Measurements from ENCODE around the gene CPSF4L. TPM values are rescaled to one million over a fixed set of nuclear protein-coding genes. Genes with fewer than 3 reads are reported as not detected.

Gene CPSF4L
- total RNA-seq, 1 donor from 2014 or later, result not detected

- Histone ChIP-seq H3F3A (ENCODE audit: low read depth) (peaks cover 33% of the 10 kb centered on the region), H3K36me3 (no peaks in the 10 kb centered on the region), H3K9ac (no peak overlapping the region), H3K79me2 (ENCODE audit: low read depth) (peaks cover 66% of the 10 kb centered on the region), H3K27me3 (peaks cover 10% of the 10 kb centered on the region), H3K9me3 (ENCODE audit: low read depth) (no peaks in the 10 kb centered on the region), H3K4me3 (no peak overlapping the region), H3K4me2 (no peak overlapping the region), H3K4me1 (peaks cover 42% of the 10 kb centered on the region), H2AFZ (replicated peaks) (no peak overlapping the region), H3K27ac (no peak overlapping the region), H4K20me1 (ENCODE audit: low read depth) (peaks cover 48% of the 10 kb centered on the region)
- H3K27ac Mint-ChIP-seq, result no peak overlapping the region
- no peak for TF ChIP-seq EZH2phosphoT487 (IDR thresholded peaks at IDR 0.05)
- no peak for TF ChIP-seq EZH2 (IDR thresholded peaks at IDR 0.05)
- TF ChIP-seq CTCF (IDR thresholded peaks at IDR 0.05), result no peak
- no peaks in the 10 kb centered on the region for H3K9me3 Mint-ChIP-seq
- peaks cover 3% of the 10 kb centered on the region for H3K27me3 Mint-ChIP-seq (ENCODE audit: insufficient read depth, low read depth)
- DNase-seq (ENCODE audit: low spot score), result no peak
- peak overlapping the region; percentile 48 for H3K4me3 Mint-ChIP-seq
- peaks cover 38% of the 10 kb centered on the region for H3K4me1 Mint-ChIP-seq
- H3K36me3 Mint-ChIP-seq, result peaks cover 10% of the 10 kb centered on the region
Observed at GRCh38 chr17:73308017-73308823, 46.5 kb upstream of the CPSF4L start.

DNA sequence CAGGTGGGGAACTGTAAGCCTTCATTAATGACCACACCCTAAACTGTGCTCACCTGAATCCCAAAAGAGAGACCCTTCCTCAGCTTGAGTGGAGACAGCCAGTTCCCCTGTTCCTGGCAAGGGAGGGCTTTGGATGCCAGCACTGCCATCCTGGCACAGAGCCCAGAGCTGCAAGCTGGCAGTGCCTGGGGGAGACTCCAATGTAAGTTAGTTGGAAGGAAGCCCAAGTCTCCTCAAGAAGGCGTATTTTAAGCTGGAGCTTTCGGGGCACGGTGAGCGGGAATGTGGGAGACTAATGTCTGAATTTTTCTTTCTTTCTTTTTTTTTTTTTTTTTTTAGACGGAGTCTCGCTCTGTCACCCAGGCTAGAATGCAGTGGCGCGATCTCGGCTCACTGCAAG, 45.5 kb upstream of the CPSF4L start:
- peaks cover 10% of the 10 kb centered on the region for H3K36me3 Mint-ChIP-seq
- Histone ChIP-seq H3K9me3 (ENCODE audit: low read depth) (no peaks in the 10 kb centered on the region), H3K4me2 (no peak overlapping the region), H3K27me3 (no peaks in the 10 kb centered on the region), H3K4me1 (peaks cover 34% of the 10 kb centered on the region), H2AFZ (replicated peaks) (no peak overlapping the region), H3F3A (ENCODE audit: low read depth) (peaks cover 25% of the 10 kb centered on the region), H3K9ac (no peak overlapping the region), H3K4me3 (no peak overlapping the region), H3K27ac (no peak overlapping the region), H3K79me2 (ENCODE audit: low read depth) (peaks cover 75% of the 10 kb centered on the region), H4K20me1 (ENCODE audit: low read depth) (peaks cover 48% of the 10 kb centered on the region), H3K36me3 (no peaks in the 10 kb centered on the region)
- no peak overlapping the region for H3K4me3 Mint-ChIP-seq
- H3K9me3 Mint-ChIP-seq, result no peaks in the 10 kb centered on the region
- H3K27me3 Mint-ChIP-seq (ENCODE audit: insufficient read depth, low read depth), result peaks cover 3% of the 10 kb centered on the region
- no peak for DNase-seq (ENCODE audit: low spot score)
- H3K27ac Mint-ChIP-seq, result no peak overlapping the region
- TF ChIP-seq CTCF (IDR thresholded peaks at IDR 0.05), result no peak
- TF ChIP-seq EZH2phosphoT487 (IDR thresholded peaks at IDR 0.05), result no peak
- no peak for TF ChIP-seq EZH2 (IDR thresholded peaks at IDR 0.05)
- H3K4me1 Mint-ChIP-seq, result peaks cover 35% of the 10 kb centered on the region

DNA sequence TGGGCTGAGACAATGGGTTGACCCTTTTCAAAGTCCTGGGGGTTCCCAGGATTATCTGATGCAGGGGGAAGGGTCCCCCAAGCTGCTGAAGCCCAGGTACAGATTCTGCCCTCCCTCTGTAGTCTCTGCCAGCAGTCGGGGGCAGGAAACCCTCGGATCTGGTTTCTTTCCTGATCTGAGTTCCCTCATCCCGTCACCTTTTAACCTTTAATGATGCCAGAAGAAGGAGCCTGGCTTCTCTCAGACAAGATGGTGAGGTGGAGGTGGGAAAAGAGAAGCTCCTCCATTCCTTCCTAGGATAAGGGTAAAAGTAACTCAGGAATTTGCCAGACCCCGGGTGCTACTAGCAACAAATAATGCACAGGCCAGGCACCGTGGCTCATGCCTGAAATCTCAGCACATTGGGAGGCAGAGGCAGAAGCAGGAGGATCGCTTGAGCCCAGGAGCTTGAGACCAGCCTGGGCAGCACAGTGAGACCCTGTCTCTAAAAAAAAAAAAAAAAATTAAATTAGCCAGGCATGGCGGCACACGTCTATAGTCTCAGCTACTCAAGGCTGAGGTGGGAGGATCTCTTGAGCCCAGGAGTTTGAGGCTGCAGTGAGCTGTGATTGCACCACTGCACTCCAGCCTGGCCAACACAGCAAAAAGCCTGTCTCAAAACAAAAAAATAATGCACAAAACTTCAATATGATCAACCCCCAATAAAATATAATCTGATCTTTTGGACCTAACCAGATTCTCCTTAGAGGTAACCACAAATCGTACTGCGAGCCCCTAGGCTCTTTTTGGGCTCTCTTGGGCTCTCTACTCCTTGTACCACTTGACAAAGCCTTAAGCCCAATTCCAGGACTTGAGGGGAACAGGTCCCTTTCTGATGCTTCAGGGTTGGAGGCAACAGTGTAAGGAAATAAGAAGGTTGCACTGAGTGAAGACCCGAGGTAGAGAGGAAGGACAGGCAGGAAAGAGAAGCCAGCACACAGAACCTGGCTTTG, 44.5 kb upstream of the CPSF4L start:
- Histone ChIP-seq H2AFZ (replicated peaks) (no peak overlapping the region), H3K27ac (no peak overlapping the region), H3K9ac (no peak overlapping the region), H3K4me1 (peaks cover 33% of the 10 kb centered on the region), H3K4me2 (peak overlapping the region; percentile 50), H3K36me3 (no peaks in the 10 kb centered on the region), H3F3A (ENCODE audit: low read depth) (peaks cover 25% of the 10 kb centered on the region), H3K4me3 (no peak overlapping the region), H3K79me2 (ENCODE audit: low read depth) (peaks cover 85% of the 10 kb centered on the region), H3K9me3 (ENCODE audit: low read depth) (no peaks in the 10 kb centered on the region), H3K27me3 (no peaks in the 10 kb centered on the region), H4K20me1 (ENCODE audit: low read depth) (peaks cover 48% of the 10 kb centered on the region)
- no peak for TF ChIP-seq EZH2phosphoT487 (IDR thresholded peaks at IDR 0.05)
- H3K36me3 Mint-ChIP-seq, result peaks cover 12% of the 10 kb centered on the region
- no peak overlapping the region for H3K27ac Mint-ChIP-seq
- H3K4me1 Mint-ChIP-seq, result peaks cover 35% of the 10 kb centered on the region
- no peak overlapping the region for H3K4me3 Mint-ChIP-seq
- no peaks in the 10 kb centered on the region for H3K9me3 Mint-ChIP-seq
- peaks cover 3% of the 10 kb centered on the region for H3K27me3 Mint-ChIP-seq (ENCODE audit: insufficient read depth, low read depth)
- no peak for DNase-seq (ENCODE audit: low spot score)

Measured in neural progenitor cell (in vitro differentiated cells).